SK-N-SH (cell line): ENCODE results near the gene NUP54. TPM values are rescaled to one million over a fixed set of nuclear protein-coding genes. Genes with fewer than 3 reads are reported as not detected.

Experiments used
- CTCF ChIA-PET: fragments of 300-600, 350-600 bp; formaldehyde crosslinking; extraction: SDS; loops from one replicate; lab custom pipeline; 2021; lab: Yijun Ruan, JAX
- POLR2A ChIA-PET: fragments of 350-600 bp; sonication (Branson Sonifier 250); formaldehyde crosslinking; extraction: SDS; loops from one replicate; lab custom pipeline; 2020; ENCODE audit warnings: antibody characterized with exemption, inconsistent platforms; lab: Yijun Ruan, JAX
- DNase-seq: peaks from one replicate; pipeline ENCODE4 v3.0.0; 2012
- H2AFZ ChIP-seq: fragments of 200-600 bp; sonication (generic); 2 replicates; pipeline ENCODE4 v1.8.1; 2016; ENCODE audit warnings: antibody characterized with exemption, mild to moderate bottlenecking, low read depth
- H3F3A ChIP-seq: fragments of 200-600 bp; sonication (generic); replicated peaks from 2 replicates; pipeline ENCODE3; 2016; ENCODE audit warnings: antibody characterized with exemption, mild to moderate bottlenecking; ENCODE audit not compliant: insufficient read depth
- H3K27ac ChIP-seq, 2 experiments: fragments of 200-500 bp in 1 of 2; fragments of 200-600 bp in 1 of 2; sonication (Bioruptor generic) in 1 of 2; sonication (generic), shearing (Covaris generic) in 1 of 2; 2 replicates each; pipeline versions ENCODE4 v1.5.1 to v1.6.1; 2014 to 2016; ENCODE audit warnings: low read depth in 2 of 2, inconsistent platforms in 1 of 2, low read length in 1 of 2, mild to moderate bottlenecking in 1 of 2, mixed read lengths in 1 of 2
- H3K27me3 ChIP-seq: fragments of 200-600 bp; sonication (generic), shearing (Covaris generic); 2 replicates; pipeline ENCODE4 v1.6.1; 2016; ENCODE audit warnings: mixed run types; ENCODE audit not compliant: insufficient read depth
- H3K36me3 ChIP-seq, 2 experiments: fragments of 200-500 bp in 1 of 2; fragments of 200-600 bp in 1 of 2; sonication (Bioruptor generic) in 1 of 2; sonication (generic) in 1 of 2; replicated peaks in 1 of 2; 2 replicates each; pipeline versions ENCODE3 to v1.5.1; 2014 to 2016; ENCODE audit warnings: low read length in 1 of 2, mild to moderate bottlenecking in 1 of 2; ENCODE audit not compliant: insufficient read depth in 2 of 2, control insufficient read depth in 1 of 2
- H3K4me1 ChIP-seq, 2 experiments: fragments of 200-500 bp in 1 of 2; fragments of 200-600 bp in 1 of 2; sonication (Bioruptor generic) in 1 of 2; sonication (generic), shearing (Covaris generic) in 1 of 2; 2 replicates each; pipeline versions ENCODE4 v1.5.1 to v1.6.1; 2014 to 2016; ENCODE audit warnings: low read depth in 1 of 2, low read length in 1 of 2, mixed run types in 1 of 2; ENCODE audit not compliant: insufficient read depth in 2 of 2, control insufficient read depth in 1 of 2
- H3K4me2 ChIP-seq: fragments of 200-600 bp; sonication (generic), shearing (Covaris generic); 2 replicates; pipeline ENCODE4 v1.6.1; 2017; ENCODE audit warnings: mixed run types
- H3K4me3 ChIP-seq, 2 experiments: fragments of 200-500 bp in 1 of 2; fragments of 200-600 bp in 1 of 2; sonication (Bioruptor generic) in 1 of 2; sonication (generic), shearing (Covaris generic) in 1 of 2; 2 replicates each; pipeline versions ENCODE4 v1.5.1 to v1.8.1; 2014 to 2016; ENCODE audit warnings: low read depth in 2 of 2, inconsistent platforms in 1 of 2, low read length in 1 of 2, mild to moderate bottlenecking in 1 of 2, mixed read lengths in 1 of 2, moderate library complexity in 1 of 2
- H3K79me2 ChIP-seq: fragments of 200-600 bp; sonication (generic); 2 replicates; pipeline ENCODE4 v1.8.1; 2017; ENCODE audit warnings: mild to moderate bottlenecking; ENCODE audit not compliant: insufficient read depth
- H3K9ac ChIP-seq: fragments of 200-600 bp; sonication (generic); 2 replicates; pipeline ENCODE4 v1.6.1; 2017; ENCODE audit warnings: mixed run types
- H3K9me2 ChIP-seq: fragments of 200-600 bp; sonication (generic); 2 replicates; pipeline ENCODE4 v1.6.1; 2017; ENCODE audit warnings: mixed run types
- H3K9me3 ChIP-seq: fragments of 200-600 bp; sonication (generic); 2 replicates; pipeline ENCODE4 v1.6.1; 2017; ENCODE audit warnings: mixed run types, mild to moderate bottlenecking, moderate library complexity
- H4K20me1 ChIP-seq: fragments of 200-600 bp; sonication (generic); 2 replicates; pipeline ENCODE4 v1.6.1; 2017; ENCODE audit warnings: mild to moderate bottlenecking, mixed run types; ENCODE audit not compliant: insufficient read depth
- CHD2 ChIP-seq: fragments of 150-350 bp; IDR thresholded peaks from 2 replicates; pipeline ENCODE4 v1.6.1; 2018; ENCODE audit warnings: low read length; ENCODE audit not compliant: partially characterized antibody
- ELF1 ChIP-seq: IDR thresholded peaks from 2 replicates; pipeline ENCODE4 v1.4.0; 2012
- FOSL2 ChIP-seq: IDR thresholded peaks from 2 replicates; pipeline ENCODE4 v1.4.0; 2012; ENCODE audit warnings: low read depth, mild to moderate bottlenecking, moderate library complexity, borderline replicate concordance
- FOXJ3 ChIP-seq: sonication (generic); formaldehyde crosslinking; IDR thresholded peaks from 2 replicates; pipeline ENCODE4 v1.5.1; 2020; ENCODE audit warnings: mild to moderate bottlenecking, missing genetic modification reagents
- GABPA ChIP-seq: IDR thresholded peaks from 2 replicates; pipeline ENCODE4 v1.4.0; 2012; ENCODE audit warnings: low read depth, mild to moderate bottlenecking
- GATA2 ChIP-seq: sonication (generic); formaldehyde crosslinking; IDR thresholded peaks from 2 replicates; pipeline ENCODE4 v1.5.0; 2020; ENCODE audit warnings: mild to moderate bottlenecking, missing genetic modification reagents
- MXI1 ChIP-seq: IDR thresholded peaks from 2 replicates; pipeline ENCODE4 v1.6.1; 2012; ENCODE audit warnings: mild to moderate bottlenecking, low read depth, low read length, improper control_type of control experiment
- NFIC ChIP-seq: IDR thresholded peaks from 2 replicates; pipeline ENCODE4 v1.4.0; 2012; ENCODE audit warnings: borderline replicate concordance
- RFX5 ChIP-seq: IDR thresholded peaks from 2 replicates; pipeline ENCODE4 v1.6.1; 2012; ENCODE audit warnings: mild to moderate bottlenecking, improper control_type of control experiment, low read length
- SIN3A ChIP-seq: IDR thresholded peaks from 2 replicates; pipeline ENCODE4 v1.6.1; 2012; ENCODE audit warnings: low read depth, mild to moderate bottlenecking, low read length, moderate library complexity, borderline replicate concordance
- SMC3 ChIP-seq: IDR thresholded peaks from 2 replicates; pipeline ENCODE4 v1.6.1; 2012; ENCODE audit warnings: low read depth, low read length, improper control_type of control experiment
- TEAD4 ChIP-seq: IDR thresholded peaks from 2 replicates; pipeline ENCODE4 v1.4.0; 2012; ENCODE audit warnings: mild to moderate bottlenecking, borderline replicate concordance; ENCODE audit not compliant: insufficient read depth
- USF2 ChIP-seq: fragments of 150-350 bp; IDR thresholded peaks from 2 replicates; pipeline ENCODE4 v1.6.1; 2017; ENCODE audit warnings: antibody characterized with exemption, low read length, low read depth, borderline replicate concordance
- whole genome bisulfite sequencing: methylation state at CpG from one replicate; pipeline ENCODE4 v1.1.6; 2017; ENCODE audit warnings: low lambda C conversion rate; 5-methylcytosine and 5-hydroxymethylcytosine counted together
- polyA plus RNA-seq, 3 experiments: library from polyadenylated mRNA; depleted of rRNA; stranded (reverse); fragments of >200 nt; gene quantifications; 2 replicates each; pipeline ENCODE4 v1.2.3, GENCODE V29; 2012
- TF ChIP-seq, protein P1 (sequence below): fragments of 150-350 bp; IDR thresholded peaks from 2 replicates; pipeline ENCODE4 v1.6.1; 2016; ENCODE audit warnings: mild to moderate bottlenecking, low read depth, low read length

The NUP54 gene
- polyA plus RNA-seq, 1 of the 3 experiments (the other 2 are of a cell fraction) = 19.4 TPM

- no peak for TF ChIP-seq ELF1
- peak; percentile 33 for TF ChIP-seq CHD2
- no peak for TF ChIP-seq SIN3A
- peak; percentile 41; the same call in 1 of the 2 replicates for TF ChIP-seq FOSL2
- no peak for TF ChIP-seq SMC3
- TF ChIP-seq MXI1 = peak; percentile 47; the same call in 1 of the 2 replicates
- TF ChIP-seq NFIC = peak; percentile 24; the same call in 1 of the 2 replicates
- no peak for TF ChIP-seq RFX5
- TF ChIP-seq USF2 = no peak
Observed at GRCh38 chr4:76090241-76090691, 57.9 kb downstream of the NUP54 start (continued).

GRCh38 chr4:76088719-76089118 lies 59.5 kb downstream of the NUP54 start:
- Histone ChIP-seq H3K27me3 (no peaks in the 10 kb centered on the region), H3K36me3 (no peaks in the 10 kb centered on the region), H3F3A (no peaks in the 10 kb centered on the region), H3K4me3 (no peak overlapping the region), H3K9me2 (no peaks in the 10 kb centered on the region), H4K20me1 (no peaks in the 10 kb centered on the region), H3K4me1 (peaks cover 0 to 4% of the 10 kb centered on the region in 2 experiments; a peak in 2 of 4 replicates), H2AFZ (no peak overlapping the region), H3K4me2 (no peak overlapping the region), H3K27ac (no peak overlapping the region), H3K79me2 (no peaks in the 10 kb centered on the region), H3K9me3 (no peaks in the 10 kb centered on the region), H3K9ac (no peak overlapping the region)
- no peak for DNase-seq
- WGBS = 88% methylated on average over 2 of the region's 2 CpGs
- TF ChIP-seq TEAD4 (no peak), GABPA (no peak), FOXJ3 (CRISPR knock-in tag) (no peak), GATA2 (CRISPR knock-in tag) (no peak)
- TF ChIP-seq, protein P1, sequence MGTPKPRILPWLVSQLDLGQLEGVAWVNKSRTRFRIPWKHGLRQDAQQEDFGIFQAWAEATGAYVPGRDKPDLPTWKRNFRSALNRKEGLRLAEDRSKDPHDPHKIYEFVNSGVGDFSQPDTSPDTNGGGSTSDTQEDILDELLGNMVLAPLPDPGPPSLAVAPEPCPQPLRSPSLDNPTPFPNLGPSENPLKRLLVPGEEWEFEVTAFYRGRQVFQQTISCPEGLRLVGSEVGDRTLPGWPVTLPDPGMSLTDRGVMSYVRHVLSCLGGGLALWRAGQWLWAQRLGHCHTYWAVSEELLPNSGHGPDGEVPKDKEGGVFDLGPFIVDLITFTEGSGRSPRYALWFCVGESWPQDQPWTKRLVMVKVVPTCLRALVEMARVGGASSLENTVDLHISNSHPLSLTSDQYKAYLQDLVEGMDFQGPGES = no peak
- ChIA-PET POLR2A (no interaction called here), CTCF (interaction anchor here (1.1 kb wide), 1 partner anchor 194 kb away, joined by 4 read pairs; no protein-coding TSS in a partner anchor)
